Hematopoietic multipotent progenitor cell treated with erythropoietin and hydrocortisone succinate and interleukin-3 and kit ligand, for 15 days (in vitro differentiated cells): ENCODE data around the gene PDE4C.
A peak's percentile ranks its signal among the peaks of the same experiment; 100 is the strongest.

Experiments used
- DNase-seq: peaks from one replicate; pipeline ENCODE4 v3.0.0-alpha.2; 2015; ENCODE audit warnings: low spot score

PDE4C gene

GRCh38 chr19:18254546-18255503 is 28.6 kb upstream of the PDE4C start:
- no peak for DNase-seq

- DNase-seq, result no peak
Observed at GRCh38 chr19:18253716-18254115, 27.5 kb upstream of the PDE4C start.

GRCh38 chr19:18253130-18253529 is 26.9 kb upstream of the PDE4C start:
- DNase-seq, result no peak

- DNase-seq, result no peak
Observed at GRCh38 chr19:18252370-18252717, 26.1 kb upstream of the PDE4C start.

GRCh38 chr19:18251587-18252369 is 25.5 kb upstream of the PDE4C start:
- DNase-seq, result peak; percentile 80

- DNase-seq, result no peak
Observed at GRCh38 chr19:18249834-18250233, 23.6 kb upstream of the PDE4C start.

- no peak for DNase-seq
Observed at GRCh38 chr19:18245297-18245696, 19.1 kb upstream of the PDE4C start.

- no peak for DNase-seq
Observed at GRCh38 chr19:18239303-18239702, 13.1 kb upstream of the PDE4C start.

- no peak for DNase-seq
Observed at GRCh38 chr19:18234194-18234593, 8.0 kb upstream of the PDE4C start.

- DNase-seq, result peak; percentile 36
Observed at GRCh38 chr19:18233224-18233825, 7.1 kb upstream of the PDE4C start.

- no peak for DNase-seq
Observed at GRCh38 chr19:18232540-18233223, 6.4 kb upstream of the PDE4C start.

- no peak for DNase-seq
Observed at GRCh38 chr19:18231775-18232174, 5.5 kb upstream of the PDE4C start.

- DNase-seq, result no peak
Observed at GRCh38 chr19:18230941-18231734, 4.9 kb upstream of the PDE4C start.

GRCh38 chr19:18229915-18230314 is 3.7 kb upstream of the PDE4C start:
- DNase-seq, result no peak

- peak; percentile 28 for DNase-seq
Observed at GRCh38 chr19:18229474-18229873, 3.2 kb upstream of the PDE4C start.

GRCh38 chr19:18227781-18228271 is 1.6 kb upstream of the PDE4C start:
- no peak for DNase-seq

- no peak for DNase-seq
Observed at GRCh38 chr19:18226956-18227780, 930 bp upstream of the PDE4C start.

GRCh38 chr19:18225355-18225701 is 910 bp downstream of the PDE4C start:
- DNase-seq, result no peak

GRCh38 chr19:18224525-18225354 is 1.5 kb downstream of the PDE4C start:
- peak; percentile 84 for DNase-seq
